Keratinocyte (primary cell): ENCODE measurements around the gene ZNF526. TPM values are rescaled to one million over a fixed set of nuclear protein-coding genes. Genes with fewer than 3 reads are reported as not detected.

ENCODE experiments used
- DNase-seq: peaks from one replicate; pipeline ENCODE4 v3.0.0-alpha.2; 2011; ENCODE audit warnings: low read depth, missing footprints, low spot score
- FAIRE-seq: peaks from 2 replicates; lab custom pipeline; 2011; peaks lifted over from hg19 to GRCh38; lab: Jason Lieb, UNC
- H2AFZ ChIP-seq: 2 replicates; pipeline ENCODE4 v1.6.0; 2012; ENCODE audit warnings: low read length, control low read depth, inconsistent platforms; ENCODE audit not compliant: control insufficient read depth
- H3K27ac ChIP-seq: 2 replicates; pipeline ENCODE4 v1.5.1; 2011; ENCODE audit warnings: low read length; ENCODE audit not compliant: control insufficient read depth, insufficient read depth
- H3K27me3 ChIP-seq: 3 replicates; pipeline ENCODE4 v1.6.0; 2011; ENCODE audit warnings: low read length; ENCODE audit not compliant: control insufficient read depth, insufficient read depth; ENCODE audit errors: extremely low read depth
- H3K36me3 ChIP-seq, 2 experiments: 2 replicates in 1 of 2; 3 replicates in 1 of 2; pipeline ENCODE4 v1.5.1; 2011; ENCODE audit warnings: low read length in 2 of 2, mild to moderate bottlenecking in 1 of 2; ENCODE audit not compliant: control insufficient read depth in 2 of 2, insufficient read depth in 2 of 2; ENCODE audit errors: extremely low read depth in 1 of 2
- H3K4me1 ChIP-seq: 3 replicates; pipeline ENCODE4 v1.5.1; 2011; ENCODE audit warnings: low read length; ENCODE audit not compliant: control insufficient read depth, insufficient read depth; ENCODE audit errors: extremely low read depth
- H3K4me2 ChIP-seq: 3 replicates; pipeline ENCODE4 v1.6.0; 2011; ENCODE audit warnings: low read depth, low read length; ENCODE audit not compliant: control insufficient read depth, insufficient read depth; ENCODE audit errors: extremely low read depth
- H3K4me3 ChIP-seq, 3 experiments: fragments of 200-600 bp in 1 of 3; sonication (generic) in 1 of 3; 2 replicates in 2 of 3; 3 replicates in 1 of 3; pipeline ENCODE4 v1.5.1; 2011 to 2016; ENCODE audit warnings: low read length in 3 of 3, mild to moderate bottlenecking in 3 of 3, control low read depth in 2 of 3, inconsistent platforms in 1 of 3, low read depth in 1 of 3, mixed read lengths in 1 of 3, mixed run types in 1 of 3, moderate library complexity in 1 of 3; ENCODE audit not compliant: control insufficient read depth in 2 of 3, insufficient read depth in 2 of 3; ENCODE audit errors: extremely low read depth in 1 of 3
- H3K79me2 ChIP-seq: 2 replicates; pipeline ENCODE4 v1.6.0; 2012; ENCODE audit warnings: low read length; ENCODE audit not compliant: control insufficient read depth, insufficient read depth
- H3K9ac ChIP-seq: 3 replicates; pipeline ENCODE4 v1.6.0; 2011; ENCODE audit warnings: low read length; ENCODE audit not compliant: control insufficient read depth, insufficient read depth; ENCODE audit errors: extremely low read depth
- H3K9me1 ChIP-seq: 3 replicates; pipeline ENCODE4 v1.6.0; 2011; ENCODE audit warnings: low read length; ENCODE audit not compliant: control insufficient read depth, insufficient read depth; ENCODE audit errors: extremely low read depth
- H3K9me3 ChIP-seq: 2 replicates; pipeline ENCODE4 v1.5.1; 2012; ENCODE audit warnings: low read depth, low read length; ENCODE audit not compliant: control insufficient read depth
- H4K20me1 ChIP-seq: 3 replicates; pipeline ENCODE4 v1.6.0; 2011; ENCODE audit warnings: low read length; ENCODE audit not compliant: control insufficient read depth, insufficient read depth; ENCODE audit errors: extremely low read depth
- CTCF ChIP-seq, 3 experiments: IDR thresholded peaks in 1 of 3; conservative IDR thresholded peaks in 1 of 3; optimal IDR thresholded peaks in 1 of 3; 2 replicates in 2 of 3; 3 replicates in 1 of 3; pipeline versions ENCODE3 to v1.5.1; 2011; ENCODE audit warnings: low read length in 3 of 3, mild to moderate bottlenecking in 3 of 3, moderate library complexity in 2 of 3, control low read depth in 1 of 3, inconsistent platforms in 1 of 3; ENCODE audit not compliant: insufficient read depth in 2 of 3; ENCODE audit errors: extremely low read depth in 1 of 3
- EZH2 ChIP-seq: IDR thresholded peaks from one replicate; pipeline ENCODE4 v1.6.1; 2012; ENCODE audit warnings: inconsistent platforms, mild to moderate bottlenecking, low read length, moderate library complexity
- dilution Hi-C: fragments of 300-500 bp; cut with MboI; formaldehyde crosslinking; loops from one replicate; pipeline ENCODE4 v1.7.0; 2020; ENCODE audit warnings: low sequenced_read_pairs; ENCODE audit not compliant: extremely low pct_ligation_motif_present
- polyA plus RNA-seq, 5 experiments: library from polyadenylated mRNA; depleted of rRNA in 3 of 5; stranded (reverse) in 3 of 5; stranded (forward) in 1 of 5; unstranded in 1 of 5; fragments of >200 nt; gene quantifications; 1 replicate in 1 of 5; 2 replicates in 3 of 5; 3 replicates in 1 of 5; pipeline versions ENCODE4 v1.2.1 to v1.2.3, GENCODE V29; 2011 to 2012; ENCODE audit warnings: missing spikeins in 2 of 5, low read depth in 1 of 5, low replicate concordance in 1 of 5

The ZNF526 gene
- polyA plus RNA-seq, 1 donor (not counting 4 experiments of a cell fraction or from before 2014, with no cell fraction given) = 5.4 TPM

GRCh38 chr19:42244347-42245220 is 24.5 kb downstream of the ZNF526 start:
- Histone ChIP-seq H3K9me1 (peaks cover 3% of the 10 kb centered on the region), H3K36me3 (peaks cover 10 to 25% of the 10 kb centered on the region in 2 experiments)

GRCh38 chr19:42245231-42245630 is 25.1 kb downstream of the ZNF526 start:
- H2AFZ ChIP-seq = no peak overlapping the region
- H3K4me3 ChIP-seq = no peak overlapping the region
- H3K36me3 ChIP-seq = peaks cover 16 to 25% of the 10 kb centered on the region in 2 experiments
- no peak for FAIRE-seq
- H3K27me3 ChIP-seq = no peaks in the 10 kb centered on the region
- no peak for TF ChIP-seq EZH2
- no peak for TF ChIP-seq CTCF (optimal IDR thresholded peaks at IDR 0.05 in 1 of 3, IDR thresholded peaks at IDR 0.05 in 1 of 3, conservative IDR thresholded peaks at IDR 0.05 in 1 of 3; ENCODE audit: extremely low read depth in 1 of 3, insufficient read depth in 2 of 3, low read length in 3 of 3)
- DNase-seq = no peak
- dilution Hi-C loops = no loop called here
- peaks cover 3% of the 10 kb centered on the region for H3K9me1 ChIP-seq
- peaks cover 37% of the 10 kb centered on the region for H3K79me2 ChIP-seq
- H3K9ac ChIP-seq = no peak overlapping the region
- peak overlapping the region; percentile 92 for H3K4me2 ChIP-seq
- H4K20me1 ChIP-seq = peaks cover 19% of the 10 kb centered on the region
- peaks cover 26% of the 10 kb centered on the region for H3K4me1 ChIP-seq
- no peak overlapping the region for H3K27ac ChIP-seq
- H3K9me3 ChIP-seq = no peaks in the 10 kb centered on the region

More at GRCh38 chr19:42244347-42245220, 24.5 kb downstream of the ZNF526 start:
- H4K20me1 ChIP-seq = peaks cover 12% of the 10 kb centered on the region
- peaks cover 20% of the 10 kb centered on the region for H3K4me1 ChIP-seq
- H2AFZ ChIP-seq = peak overlapping the region; percentile 58
- H3K9me3 ChIP-seq = no peaks in the 10 kb centered on the region
- dilution Hi-C loops = no loop called here
- H3K27me3 ChIP-seq = no peaks in the 10 kb centered on the region
- peak overlapping the region; percentile 92 for H3K4me2 ChIP-seq
- TF ChIP-seq EZH2 (no peak), CTCF (optimal IDR thresholded peaks at IDR 0.05 in 1 of 3, IDR thresholded peaks at IDR 0.05 in 1 of 3, conservative IDR thresholded peaks at IDR 0.05 in 1 of 3; ENCODE audit: extremely low read depth in 1 of 3, insufficient read depth in 2 of 3, low read length in 3 of 3) (peak; percentile 56 to 63 (median 62))
- H3K4me3 ChIP-seq = peak overlapping the region; percentile 80 to 90 (median 82)
- peaks cover 37% of the 10 kb centered on the region for H3K79me2 ChIP-seq
- H3K9ac ChIP-seq = peak overlapping the region; percentile 95
- FAIRE-seq (peak; percentile 66), DNase-seq (no peak)
- peak overlapping the region; percentile 59 for H3K27ac ChIP-seq
